Hematopoietic multipotent progenitor cell treated with erythropoietin and hydrocortisone succinate and interleukin-3 and kit ligand, for 6 days (in vitro differentiated cells): ENCODE results near the gene SLC35F4.
"Not testable (repeated sequence)": the region's sequence is repeated elsewhere in the genome, so short reads cannot be mapped to it uniquely, and the experiment has no call there.

Experiments used
- DNase-seq: peaks from one replicate; pipeline ENCODE4 v3.0.0-alpha.2; 2015

The SLC35F4 gene

DNA sequence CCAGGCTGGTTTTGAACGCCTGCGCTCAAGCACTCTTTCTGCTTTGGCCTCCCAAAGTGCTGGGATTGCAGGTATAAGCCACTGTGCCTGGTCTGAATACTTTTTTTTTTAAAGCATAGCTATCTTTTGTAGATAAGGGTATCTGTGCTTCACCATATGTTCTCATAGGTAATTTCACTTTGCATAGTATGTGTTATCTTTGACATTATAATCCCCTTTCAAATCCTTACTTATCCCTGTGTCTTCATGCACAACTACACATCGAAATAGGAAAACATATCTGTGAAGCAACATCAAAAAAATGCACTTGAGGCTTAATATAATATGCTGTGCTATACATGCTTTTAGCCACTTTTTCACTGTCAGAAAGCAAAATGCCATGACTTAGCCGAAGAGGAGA, 94.1 kb downstream of the SLC35F4 start:
- no peak for DNase-seq

DNA sequence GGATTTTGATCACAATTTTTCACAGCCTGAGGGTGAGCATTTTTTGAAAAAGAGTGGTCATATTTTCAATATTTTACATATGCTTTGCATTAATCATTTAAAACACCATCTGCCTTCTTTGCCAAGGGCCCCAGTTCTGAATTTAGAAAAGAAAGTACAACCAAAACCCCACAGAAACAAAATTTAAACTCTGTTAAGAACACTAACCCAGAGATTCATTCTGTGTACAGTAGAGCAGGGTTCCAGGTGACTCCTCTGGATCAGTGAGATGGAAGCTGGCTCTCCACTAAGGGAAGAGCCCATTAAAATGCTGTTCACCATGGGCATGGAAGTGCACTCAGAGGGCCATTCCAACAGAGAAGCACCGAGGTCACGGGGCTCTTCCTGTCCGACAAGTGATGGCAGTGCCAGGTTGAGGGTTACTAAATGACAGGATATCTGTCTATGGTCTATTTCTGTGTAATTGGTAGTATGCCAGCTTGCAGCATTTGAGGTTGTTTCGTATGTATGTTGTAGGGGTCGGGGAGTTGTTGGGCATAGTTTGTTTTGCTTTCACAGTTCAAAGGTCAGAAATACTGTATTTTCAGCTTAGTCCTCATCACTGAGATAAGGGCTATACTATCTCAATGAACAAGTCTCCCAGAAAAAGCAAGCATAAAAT, 95.9 kb downstream of the SLC35F4 start:
- DNase-seq, result no peak

DNA sequence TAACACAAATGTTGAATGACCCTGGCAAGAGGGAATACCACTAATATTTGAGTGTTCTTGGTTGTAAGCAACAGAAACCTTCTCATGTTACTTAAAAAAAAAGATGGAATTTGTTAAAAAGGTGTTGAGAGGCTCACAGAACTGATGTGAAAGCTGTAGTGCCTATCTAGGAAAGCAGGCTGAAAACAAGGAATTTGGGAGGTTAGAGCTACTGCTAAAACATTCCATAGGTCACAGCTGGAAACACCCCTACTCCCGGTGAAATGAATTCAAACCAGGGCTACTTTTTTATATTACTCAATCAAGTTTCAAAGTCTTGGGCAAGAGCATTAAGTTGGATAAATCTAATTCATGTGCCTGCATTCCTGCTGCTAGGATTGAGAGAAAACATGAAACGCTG, 104.1 kb downstream of the SLC35F4 start:
- DNase-seq, result no peak

DNA sequence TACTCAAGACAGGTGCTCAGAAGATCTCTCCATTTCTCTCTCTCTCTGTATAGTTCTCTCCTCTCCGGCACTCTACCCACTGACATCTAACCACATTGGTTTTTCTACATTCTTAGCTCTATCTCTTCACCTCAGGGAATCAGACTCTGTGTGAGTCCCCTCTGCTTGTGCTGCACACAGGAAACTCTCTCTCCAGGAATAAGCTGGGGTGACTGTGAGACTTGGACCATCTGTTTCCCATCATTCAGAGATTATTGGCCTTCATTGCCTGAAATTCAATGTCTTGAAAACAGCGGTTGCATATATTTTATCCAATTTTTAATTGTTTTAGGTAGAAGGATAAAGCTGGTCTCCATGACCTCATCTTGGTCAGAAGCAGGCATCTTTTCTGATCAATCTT, 105.0 kb downstream of the SLC35F4 start:
- no peak for DNase-seq

DNA sequence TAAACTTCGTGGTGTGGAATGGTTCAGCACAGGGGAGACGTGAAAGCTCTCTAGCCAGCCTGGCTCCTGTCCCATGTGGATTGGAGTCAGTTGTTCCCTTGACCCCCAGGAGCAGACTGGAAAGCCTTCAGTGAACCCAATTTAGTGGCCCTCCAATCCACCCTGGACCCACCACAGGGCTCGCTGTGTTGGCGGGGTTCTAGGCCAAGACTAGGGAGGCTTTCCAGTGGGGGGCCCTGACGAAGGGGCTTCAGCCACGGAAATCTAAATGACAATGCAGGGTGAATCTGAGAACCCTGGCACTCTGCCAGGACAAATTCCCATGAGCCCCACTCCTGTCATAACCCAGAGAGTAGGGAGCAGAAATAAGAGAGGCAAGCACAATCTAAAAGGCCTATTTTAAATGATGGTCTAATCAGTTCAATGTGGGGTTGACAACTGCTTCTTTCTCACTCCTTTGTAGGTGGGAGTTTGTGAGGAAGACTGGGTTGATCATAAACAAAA, 110.8 kb downstream of the SLC35F4 start:
- DNase-seq, result no peak

DNA sequence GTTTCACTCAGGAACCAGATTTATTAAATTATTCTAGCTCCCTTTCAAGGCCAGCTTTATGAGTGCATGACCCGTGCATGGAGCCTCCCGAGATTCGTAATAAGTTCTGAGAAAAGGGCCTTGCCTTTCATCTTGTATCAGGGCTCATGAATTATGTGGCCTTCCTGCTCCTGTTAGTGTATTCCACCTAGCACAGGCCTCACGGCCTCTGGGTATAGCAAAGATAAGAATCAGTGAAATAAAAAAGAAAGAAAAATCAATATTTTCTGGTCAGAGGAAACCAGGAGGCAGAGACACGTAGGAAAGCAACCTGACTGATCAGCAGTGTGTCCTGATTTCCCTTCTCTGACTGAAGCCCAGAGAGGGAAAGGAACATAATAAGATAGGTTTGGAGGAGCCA, 111.4 kb downstream of the SLC35F4 start:
- DNase-seq, result no peak

DNA sequence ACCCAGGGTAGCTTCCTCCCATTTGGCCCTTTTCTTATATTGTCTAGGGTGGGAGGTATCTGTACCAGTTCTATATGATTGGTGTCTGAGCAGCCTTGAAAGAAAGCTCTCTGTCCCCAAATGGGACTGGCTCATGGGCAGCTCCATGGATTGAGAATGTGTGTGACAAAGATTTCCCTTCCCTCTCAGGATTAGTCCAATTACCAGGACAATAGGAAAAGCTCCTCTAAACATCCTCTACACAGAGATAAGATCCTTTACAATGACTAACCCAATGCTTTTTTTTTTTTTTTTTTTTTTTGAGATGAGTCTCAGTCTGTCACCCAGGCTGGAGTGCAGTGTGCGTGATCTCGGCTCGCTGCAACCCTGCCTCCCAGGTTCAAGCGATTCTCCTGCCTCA, 112.1 kb downstream of the SLC35F4 start:
- no peak for DNase-seq

DNA sequence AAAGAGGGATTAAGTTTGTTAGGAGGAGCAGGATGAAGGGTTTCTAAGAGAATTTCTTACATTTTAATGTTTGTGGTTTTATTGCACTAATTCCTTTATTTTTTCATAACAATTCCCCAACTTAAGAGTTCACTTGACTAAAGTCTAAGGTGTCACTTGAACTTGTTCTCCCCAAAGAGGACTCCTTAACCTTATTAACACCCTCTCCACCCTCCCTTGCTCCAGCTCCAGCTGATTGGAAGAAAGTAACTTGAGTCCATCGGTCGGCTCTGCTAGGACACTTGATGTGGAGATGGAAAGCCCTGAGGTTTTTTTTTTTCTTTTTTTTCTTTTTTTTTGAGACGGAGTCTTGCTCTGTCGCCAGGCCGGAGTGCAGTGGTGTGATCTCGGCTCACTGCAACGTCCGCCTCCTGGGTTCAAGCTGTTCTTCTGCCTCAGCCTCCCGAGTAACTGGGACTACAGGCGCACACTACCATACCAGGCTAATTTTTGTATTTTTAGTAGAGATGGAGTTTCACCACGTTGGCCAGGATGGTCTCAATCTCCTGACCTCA, 113.7 kb downstream of the SLC35F4 start:
- not testable (repeated sequence) for DNase-seq

DNA sequence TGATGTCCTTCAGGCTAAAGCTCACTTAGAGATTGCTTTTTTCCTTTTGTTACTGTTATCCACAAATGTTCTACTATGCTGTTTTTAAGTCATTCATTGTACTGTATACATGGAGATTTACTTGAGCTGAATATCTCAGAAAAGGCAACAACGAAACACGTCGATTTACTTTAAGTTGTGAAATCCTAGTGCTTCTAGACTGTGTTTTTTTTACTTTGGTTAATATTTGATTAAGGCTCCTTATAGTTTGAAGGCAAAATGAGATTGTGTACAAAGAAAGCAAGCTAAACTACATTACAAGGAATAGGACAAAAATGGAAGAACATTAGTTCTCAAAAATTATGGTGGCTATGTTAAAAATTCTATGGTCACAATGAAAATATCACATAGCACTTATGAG, 114.5 kb downstream of the SLC35F4 start:
- DNase-seq, result no peak

DNA sequence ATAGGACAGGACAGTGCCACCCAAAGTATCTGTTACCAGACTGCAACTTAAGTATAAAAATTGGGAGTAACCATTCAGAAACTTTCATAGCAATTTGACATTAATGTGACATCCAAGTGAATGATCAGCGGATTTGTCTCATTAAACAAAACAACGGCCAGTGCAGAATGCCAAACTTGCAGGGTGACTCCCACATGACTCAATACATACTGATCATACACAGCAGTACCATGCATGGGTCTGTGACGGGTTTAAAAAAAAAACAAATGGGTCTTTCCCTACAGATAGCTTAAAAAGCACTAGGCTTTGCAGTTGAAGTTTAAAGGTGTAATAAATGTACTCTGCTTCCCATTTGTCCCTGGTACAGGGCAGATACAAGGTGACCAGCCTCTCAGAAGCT, 116.6 kb downstream of the SLC35F4 start:
- DNase-seq, result no peak

DNA sequence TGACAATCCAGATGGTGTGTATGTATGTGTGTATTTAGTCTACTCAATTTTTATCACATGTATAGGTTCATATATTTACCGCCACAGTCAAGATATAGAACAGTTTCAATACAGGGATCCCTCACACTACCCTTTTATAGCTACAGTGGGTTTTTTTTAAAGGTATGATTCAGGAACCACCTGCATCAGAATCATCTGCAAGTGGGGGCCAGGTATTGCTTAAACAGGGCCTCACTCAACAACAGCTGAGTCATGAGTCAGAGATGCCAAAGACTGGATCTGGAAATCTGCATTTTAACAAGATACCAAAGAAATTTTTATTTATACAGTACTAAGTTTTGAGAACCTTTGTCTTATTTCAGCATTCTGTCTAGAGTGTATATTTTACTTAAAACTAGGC, 117.6 kb downstream of the SLC35F4 start:
- no peak for DNase-seq

DNA sequence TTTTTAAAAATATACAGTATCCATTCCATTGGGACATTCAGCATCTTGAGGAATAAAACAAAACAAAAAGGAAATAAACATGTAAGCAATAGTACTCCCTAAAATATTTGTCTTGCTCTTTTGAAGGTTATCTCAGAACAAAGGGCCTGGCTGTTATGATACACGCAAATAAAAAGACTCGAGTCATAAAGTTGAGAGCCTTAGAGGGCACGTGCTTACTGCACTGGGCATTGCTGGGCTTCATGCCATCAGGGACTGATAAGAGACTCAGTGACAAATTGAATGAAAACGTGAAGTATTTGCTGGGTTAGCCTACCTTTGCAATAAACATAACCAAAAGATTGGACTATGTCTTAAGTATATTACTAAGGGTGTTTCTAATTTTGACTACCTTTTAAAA, 118.9 kb downstream of the SLC35F4 start:
- DNase-seq, result no peak

DNA sequence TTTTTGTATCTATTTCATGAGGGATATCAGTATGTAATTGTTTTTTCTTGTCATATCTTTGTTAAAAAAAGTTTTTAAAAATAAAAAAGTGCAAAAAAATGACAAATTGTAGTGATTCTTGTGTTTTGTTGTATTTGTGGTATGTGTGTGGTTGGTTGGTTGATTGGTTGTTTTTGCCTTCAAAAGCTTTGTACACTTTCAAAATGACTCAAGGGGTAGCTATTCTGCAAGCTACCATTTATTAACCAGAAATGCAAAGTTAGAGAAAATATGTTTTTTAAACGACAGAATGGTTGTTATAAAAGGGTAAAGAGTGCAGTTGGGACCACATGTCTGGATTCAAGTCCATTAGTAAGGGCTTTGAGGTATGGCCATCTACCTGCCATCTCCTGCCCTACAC, 119.3 kb downstream of the SLC35F4 start:
- no peak for DNase-seq

DNA sequence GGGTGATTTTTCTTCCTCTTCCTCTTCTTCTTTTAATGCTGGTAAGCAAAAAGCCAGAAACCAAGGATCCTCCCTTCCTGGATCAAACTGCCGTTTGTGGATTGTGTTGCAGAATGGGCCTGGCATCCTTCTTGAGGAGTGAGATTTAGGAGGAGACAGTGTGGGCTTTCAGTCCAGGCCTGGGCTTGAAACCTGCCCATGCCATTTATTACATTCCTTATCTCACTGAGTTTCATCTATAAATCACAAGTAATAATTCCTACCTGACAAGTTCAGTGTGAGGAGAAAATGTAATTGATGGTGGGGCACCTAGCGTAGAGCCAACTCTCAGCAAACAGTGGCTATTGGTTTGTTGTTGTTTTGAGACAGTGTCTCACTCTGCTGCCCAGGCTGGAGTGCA, 126.4 kb downstream of the SLC35F4 start:
- DNase-seq, result no peak

DNA sequence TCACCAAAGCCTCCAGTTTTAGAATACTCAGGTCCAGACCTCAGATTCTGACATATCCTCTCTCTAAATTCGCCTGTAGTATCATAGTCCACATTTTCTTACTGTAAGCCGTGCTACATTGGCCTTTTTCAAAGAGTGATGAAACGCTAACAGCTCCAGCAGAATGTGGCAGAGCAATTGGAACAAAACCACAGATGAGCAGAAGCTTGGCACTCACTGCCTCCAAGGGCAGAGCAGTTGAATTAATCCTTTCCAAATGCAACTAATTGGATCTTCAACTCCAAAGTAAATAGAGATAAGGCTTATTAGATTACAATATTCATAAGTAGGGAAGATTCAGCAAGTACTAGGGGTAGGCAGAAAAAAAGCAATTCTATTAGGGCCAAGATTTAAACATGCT, 128.3 kb downstream of the SLC35F4 start:
- no peak for DNase-seq

DNA sequence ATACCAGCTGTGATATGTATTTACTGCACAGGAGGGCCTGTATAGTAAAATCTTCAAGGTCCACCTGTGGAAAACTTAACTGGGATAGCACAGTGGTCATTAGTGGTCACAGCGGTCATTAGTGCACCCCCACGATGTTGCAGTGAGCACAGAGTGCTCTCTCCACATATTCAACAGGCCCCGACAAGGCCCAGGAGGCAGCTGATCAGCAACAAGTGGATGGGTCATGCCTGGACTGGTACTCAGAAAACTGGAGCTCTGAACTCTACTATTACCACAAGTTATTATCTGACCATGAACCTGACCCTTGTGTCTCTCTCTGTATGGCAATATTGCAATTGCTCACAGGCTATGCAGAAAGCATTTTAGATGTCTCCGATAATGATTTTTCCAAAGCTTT, 129.5 kb downstream of the SLC35F4 start:
- DNase-seq, result no peak

DNA sequence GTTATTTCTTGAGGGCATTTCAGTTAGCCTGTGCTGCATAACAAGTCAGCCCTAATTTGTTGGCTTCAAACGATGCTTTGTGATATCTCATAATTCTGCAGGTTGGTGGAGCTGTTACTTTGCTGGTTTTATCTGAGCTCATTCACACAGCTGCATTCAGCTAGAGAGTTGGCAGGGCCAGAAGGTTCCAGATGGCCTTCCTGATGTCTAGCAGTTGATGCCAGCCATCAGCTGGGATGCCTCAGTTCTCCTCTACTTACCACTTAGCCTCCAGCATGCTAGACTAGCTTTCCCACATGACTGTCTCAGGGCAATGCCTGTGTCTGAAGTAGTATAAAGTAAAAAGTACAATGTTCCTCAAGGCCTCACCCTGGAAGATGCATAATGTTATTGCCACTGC, 130.6 kb downstream of the SLC35F4 start:
- no peak for DNase-seq

DNA sequence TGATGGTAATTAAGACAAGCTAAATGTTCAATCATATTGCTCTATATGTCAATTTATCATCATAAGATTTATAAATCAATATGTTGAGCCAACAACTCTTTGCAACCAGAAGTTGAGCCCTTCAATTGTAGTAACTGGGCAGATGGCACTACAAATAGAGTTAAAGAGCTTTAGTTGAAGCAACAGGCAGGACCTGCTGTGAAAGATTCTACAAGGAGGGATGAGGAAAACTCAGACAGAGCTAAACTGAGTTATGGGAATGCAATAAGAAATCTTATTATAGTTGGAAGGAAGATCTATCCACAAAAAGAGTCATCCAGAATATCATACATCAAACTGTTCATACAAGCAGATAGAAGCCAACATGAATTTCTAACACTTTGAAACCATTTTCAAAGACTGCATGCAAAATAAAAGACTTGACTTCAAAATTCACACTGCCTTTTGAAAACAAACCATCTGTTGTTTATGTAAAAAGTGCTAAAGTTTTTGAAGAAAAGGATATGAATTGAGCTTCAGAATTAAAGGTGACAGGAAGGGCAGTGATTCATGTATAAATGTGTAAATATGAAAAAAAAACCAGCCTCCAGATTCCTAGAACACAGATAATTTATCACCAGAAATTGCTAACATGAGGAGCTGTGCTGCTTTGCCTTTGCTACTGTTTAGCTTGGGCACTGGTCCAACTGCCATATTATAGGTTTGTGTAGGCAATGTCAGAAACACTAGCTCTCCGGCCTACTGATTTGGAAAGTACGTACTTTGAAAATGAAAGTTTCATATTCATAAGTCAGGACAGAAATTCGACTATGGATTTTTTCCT, 133.2 kb downstream of the SLC35F4 start:
- DNase-seq, result no peak

DNA sequence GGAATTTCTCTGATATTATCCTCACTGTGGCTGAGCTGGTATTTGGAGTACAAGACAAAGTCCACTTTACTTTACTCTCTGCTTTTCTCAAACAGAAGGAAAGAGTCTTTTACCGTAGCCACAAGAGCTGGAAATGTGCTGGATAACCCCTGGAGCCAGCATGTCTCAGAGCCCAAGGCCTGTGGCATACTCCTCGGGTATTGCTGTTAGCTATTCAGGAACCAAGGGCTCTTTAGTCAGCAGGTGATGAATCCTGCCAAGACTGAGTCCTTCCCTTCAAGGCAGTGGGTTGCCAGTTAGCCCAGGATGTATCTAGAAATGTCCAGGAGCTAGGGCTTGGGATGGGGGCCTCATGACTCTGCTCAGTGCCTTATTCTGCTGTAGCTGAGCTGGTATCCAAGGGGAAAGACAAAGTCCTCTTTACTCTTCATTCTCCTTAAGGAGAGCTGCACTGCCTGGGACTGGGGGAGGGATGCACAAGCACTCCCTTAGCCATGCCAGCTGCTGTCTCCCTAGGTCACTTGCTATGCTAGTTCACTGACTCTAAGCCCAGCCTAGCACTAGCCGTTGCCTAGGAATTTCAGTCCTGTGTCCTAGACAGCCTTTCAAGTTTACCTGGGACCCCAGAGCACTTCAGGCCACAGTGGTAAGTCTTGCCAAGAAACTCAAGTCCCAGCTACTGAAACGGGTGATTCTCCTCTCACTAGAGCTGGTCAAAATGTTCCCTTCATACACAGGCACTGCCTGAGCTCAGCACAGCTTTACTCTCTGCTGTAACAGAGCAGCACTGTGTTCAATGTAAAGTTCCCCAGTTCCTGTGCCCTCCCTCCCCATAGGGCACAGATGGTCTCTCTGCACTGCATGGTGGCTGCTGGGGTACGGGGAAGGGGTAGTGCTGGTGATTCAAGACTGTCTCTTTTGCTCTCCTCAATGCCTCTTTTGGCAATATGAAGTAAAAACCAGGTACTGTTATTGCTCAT, 136.4 kb downstream of the SLC35F4 start:
- no peak for DNase-seq

DNA sequence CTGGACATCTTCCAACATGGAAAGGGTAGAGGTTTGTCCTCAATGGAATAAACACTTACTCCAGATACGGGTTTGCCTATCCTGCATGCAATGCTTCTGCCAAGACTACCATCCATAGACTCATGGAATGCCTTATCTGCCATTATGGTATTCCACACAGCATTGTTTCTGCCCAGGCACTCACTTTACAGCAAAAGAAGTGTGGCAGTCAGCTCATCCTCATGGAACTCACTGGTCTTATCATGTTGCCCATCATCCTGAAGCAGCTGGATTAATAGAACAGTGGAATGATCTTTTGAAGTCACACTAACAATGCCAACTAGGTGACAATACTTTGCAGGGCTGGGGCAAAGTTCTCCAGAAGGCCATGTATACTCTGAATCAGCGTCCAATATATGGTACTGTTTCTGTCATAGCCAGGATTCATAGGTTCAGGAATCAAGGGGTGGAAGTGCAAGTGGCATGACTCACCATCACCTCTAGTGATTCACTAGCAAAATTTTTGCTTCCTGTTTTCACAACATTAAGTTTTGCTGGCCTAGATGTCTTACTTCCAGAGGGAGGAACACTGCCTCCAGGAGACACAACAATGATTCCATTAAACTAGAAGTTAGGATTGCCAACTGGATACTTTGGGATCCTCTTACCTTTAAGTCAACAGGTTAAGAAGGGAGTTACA, 140.4 kb downstream of the SLC35F4 start:
- DNase-seq, result no peak

DNA sequence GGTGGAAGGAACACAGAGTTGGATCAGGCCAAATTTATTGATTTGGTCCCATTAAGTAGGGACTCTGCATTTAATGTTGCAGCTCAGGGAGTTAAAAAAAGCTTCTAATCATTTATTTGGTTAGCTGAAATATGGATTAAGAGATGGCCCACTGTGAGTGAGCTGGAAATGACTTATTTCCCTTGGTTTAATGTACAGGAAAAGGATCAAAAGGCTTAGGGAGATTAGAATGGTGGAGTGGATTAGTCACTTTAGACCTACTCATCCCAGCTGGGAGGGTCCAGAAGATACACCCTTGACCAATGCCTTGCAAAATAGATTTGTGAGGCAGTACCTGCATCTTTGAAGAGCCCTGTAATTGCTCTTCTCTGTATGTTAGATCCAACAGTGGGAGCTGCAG, 143.8 kb downstream of the SLC35F4 start:
- DNase-seq, result not testable (repeated sequence)

DNA sequence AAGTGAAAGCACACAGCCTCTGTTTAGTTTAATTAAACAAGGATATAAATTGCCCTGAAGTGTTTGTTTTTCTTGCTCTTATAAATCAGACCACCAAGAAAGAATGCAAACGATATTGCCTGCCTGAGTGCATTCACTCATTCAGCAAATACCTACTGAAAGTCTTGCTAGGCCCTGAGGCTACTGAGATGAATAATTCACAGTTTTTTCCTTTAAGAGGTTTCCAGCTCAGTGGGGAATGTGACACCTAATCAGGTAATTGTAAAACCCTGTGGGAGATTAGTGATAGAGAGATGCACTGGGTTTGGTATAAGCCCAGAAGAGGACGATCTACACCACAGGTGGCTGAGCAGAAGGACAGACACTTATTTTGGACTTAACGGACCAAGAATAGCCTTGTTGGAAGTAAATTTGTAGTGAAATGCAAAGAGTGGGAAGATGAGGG, 151.4 kb downstream of the SLC35F4 start:
- DNase-seq, result no peak
